Osteoblast (primary cell): ENCODE results near the gene MMP8. TPM values are rescaled to one million over a fixed set of nuclear protein-coding genes. Genes with fewer than 3 reads are reported as not detected.
"Not testable (repeated sequence)": the region's sequence is repeated elsewhere in the genome, so short reads cannot be mapped to it uniquely, and the experiment has no call there.

Experiments used
- DNase-seq: peaks from one replicate; pipeline ENCODE4 v3.0.0; 2011; ENCODE audit warnings: low spot score, mixed read lengths; ENCODE audit not compliant: insufficient read length; ENCODE audit errors: missing footprints
- H2AFZ ChIP-seq: 2 replicates; pipeline ENCODE4 v1.6.0; 2011; ENCODE audit warnings: mild to moderate bottlenecking, low read length
- H3K27ac ChIP-seq: 2 replicates; pipeline ENCODE4 v1.5.1; 2011; ENCODE audit warnings: mild to moderate bottlenecking, low read depth, low read length, moderate library complexity
- H3K27me3 ChIP-seq: 2 replicates; pipeline ENCODE4 v1.6.0; 2012; ENCODE audit warnings: mild to moderate bottlenecking, control low read depth, inconsistent platforms, low read length, moderate library complexity; ENCODE audit not compliant: insufficient read depth
- H3K36me3 ChIP-seq: 2 replicates; pipeline ENCODE4 v1.5.1; 2011; ENCODE audit warnings: mild to moderate bottlenecking, low read length, control low read depth, moderate library complexity; ENCODE audit not compliant: insufficient read depth
- H3K4me1 ChIP-seq: 2 replicates; pipeline ENCODE4 v1.5.1; 2011; ENCODE audit warnings: mild to moderate bottlenecking, low read length, control low read depth, moderate library complexity; ENCODE audit not compliant: insufficient read depth
- H3K4me2 ChIP-seq: 2 replicates; pipeline ENCODE4 v1.6.0; 2011; ENCODE audit warnings: mild to moderate bottlenecking, low read length; ENCODE audit not compliant: insufficient read depth
- H3K4me3 ChIP-seq: fragments of 200-600 bp; sonication (generic); 3 replicates; pipeline ENCODE4 v1.5.1; 2012; ENCODE audit warnings: mild to moderate bottlenecking, low read length, inconsistent platforms; ENCODE audit not compliant: insufficient read depth
- H3K79me2 ChIP-seq: 2 replicates; pipeline ENCODE4 v1.6.0; 2012; ENCODE audit warnings: mild to moderate bottlenecking, low read length, control low read depth, inconsistent platforms; ENCODE audit not compliant: insufficient read depth
- H3K9me3 ChIP-seq: 2 replicates; pipeline ENCODE4 v1.5.1; 2011; ENCODE audit warnings: low read depth, low read length, control low read depth
- H4K20me1 ChIP-seq: 2 replicates; pipeline ENCODE4 v1.6.0; 2012; ENCODE audit warnings: mild to moderate bottlenecking, low read length, control low read depth; ENCODE audit not compliant: insufficient read depth
- CTCF ChIP-seq: IDR thresholded peaks from 2 replicates; pipeline ENCODE4 v1.5.1; 2011; ENCODE audit warnings: mild to moderate bottlenecking, low read depth, low read length, moderate library complexity; ENCODE audit errors: extremely low read depth
- total RNA-seq: library from RNA; depleted of rRNA; stranded (reverse); fragments of >200 nt; gene quantifications from 2 replicates; pipeline ENCODE4 v1.2.3, GENCODE V29; 2012

MMP8 gene
- total RNA-seq, 1 donor: under 0.01 TPM

- Histone ChIP-seq H4K20me1 (no peaks in the 10 kb centered on the region), H3K79me2 (no peaks in the 10 kb centered on the region), H3K27ac (no peak overlapping the region), H2AFZ (no peak overlapping the region), H3K4me2 (no peak overlapping the region), H3K9me3 (peaks cover 3% of the 10 kb centered on the region), H3K27me3 (peaks cover 47% of the 10 kb centered on the region), H3K4me1 (no peaks in the 10 kb centered on the region), H3K36me3 (no peaks in the 10 kb centered on the region), H3K4me3 (no peak overlapping the region)
- TF ChIP-seq CTCF: no peak
- no peak for DNase-seq
Measured at GRCh38 chr11:102749101-102749722, 24.5 kb upstream of the MMP8 start.

GRCh38 chr11:102746746-102747578 is 22.2 kb upstream of the MMP8 start:
- peaks cover 29% of the 10 kb centered on the region for H3K27me3 ChIP-seq
- H3K79me2 ChIP-seq, H3K27ac ChIP-seq, H3K4me1 ChIP-seq, H3K9me3 ChIP-seq, H2AFZ ChIP-seq, H4K20me1 ChIP-seq, H3K36me3 ChIP-seq, H3K4me3 ChIP-seq, DNase-seq, H3K4me2 ChIP-seq: not testable (repeated sequence)

GRCh38 chr11:102734650-102735049 is 9.9 kb upstream of the MMP8 start:
- Histone ChIP-seq H3K27me3 (peaks cover 39% of the 10 kb centered on the region), H3K9me3 (no peaks in the 10 kb centered on the region), H3K4me3 (no peak overlapping the region), H3K36me3 (no peaks in the 10 kb centered on the region), H3K4me1 (no peaks in the 10 kb centered on the region), H3K27ac (no peak overlapping the region), H3K79me2 (no peaks in the 10 kb centered on the region), H2AFZ (no peak overlapping the region), H3K4me2 (no peak overlapping the region), H4K20me1 (no peaks in the 10 kb centered on the region)
- DNase-seq: no peak
- TF ChIP-seq CTCF: no peak

GRCh38 chr11:102733232-102733875 is 8.6 kb upstream of the MMP8 start:
- H3K4me2 ChIP-seq: no peak overlapping the region
- H3K4me1 ChIP-seq: no peaks in the 10 kb centered on the region
- H3K36me3 ChIP-seq: no peaks in the 10 kb centered on the region
- H4K20me1 ChIP-seq: no peaks in the 10 kb centered on the region
- peaks cover 34% of the 10 kb centered on the region for H3K27me3 ChIP-seq
- DNase-seq: peak; percentile 82
- peak; percentile 89 for TF ChIP-seq CTCF
- no peak overlapping the region for H3K27ac ChIP-seq
- H3K9me3 ChIP-seq: no peaks in the 10 kb centered on the region
- H3K79me2 ChIP-seq: no peaks in the 10 kb centered on the region
- H2AFZ ChIP-seq: no peak overlapping the region
- H3K4me3 ChIP-seq: no peak overlapping the region

- H2AFZ ChIP-seq, H3K27ac ChIP-seq, H3K79me2 ChIP-seq, H3K36me3 ChIP-seq, H3K4me2 ChIP-seq, H4K20me1 ChIP-seq, H3K4me1 ChIP-seq, H3K9me3 ChIP-seq, H3K4me3 ChIP-seq, DNase-seq: not testable (repeated sequence)
- peaks cover 19% of the 10 kb centered on the region for H3K27me3 ChIP-seq
Measured at GRCh38 chr11:102730944-102731343, 6.2 kb upstream of the MMP8 start.
